ENCODE data around the gene NPR2. TPM values are rescaled to one million over a fixed set of nuclear protein-coding genes. Genes with fewer than 3 reads are reported as not detected.

NPR2 gene
- total RNA-seq, 1 experiment from 2014 or later, result 12.5 TPM

GRCh38 chr9:35847792-35848572, 56.6 kb downstream of the NPR2 start:
- Histone ChIP-seq H3K56ac (ENCODE audit: insufficient read length, low read depth, low read length) (no peak overlapping the region), H3K27me3 (ENCODE audit: insufficient read depth, low read length) (no peaks in the 10 kb centered on the region; the same call in 1 of the 2 replicates), H3K18ac (ENCODE audit: insufficient read length, low read depth, low read length) (no peak overlapping the region), H2AK5ac (ENCODE audit: insufficient read length, low read length) (no peak overlapping the region), H3K9ac (ENCODE audit: extremely low read depth, insufficient read length, low read length) (no peak overlapping the region), H3K23me2 (ENCODE audit: insufficient read length, low read depth, low read length, poor library complexity, severe bottlenecking) (peaks cover 7% of the 10 kb centered on the region), H3K4me2 (ENCODE audit: insufficient read depth, insufficient read length, low read length) (no peak overlapping the region), H3K79me2 (ENCODE audit: insufficient read depth, low read length) (no peaks in the 10 kb centered on the region), H2AFZ (ENCODE audit: low read length) (no peak overlapping the region), H4K91ac (ENCODE audit: insufficient read length, low read depth, low read length) (no peak overlapping the region), H4K20me1 (ENCODE audit: control insufficient read depth, insufficient read depth, insufficient read length) (no peaks in the 10 kb centered on the region), H3T11ph (ENCODE audit: low read length) (no peak overlapping the region), H2BK15ac (ENCODE audit: low read depth, low read length) (no peak overlapping the region), H3K23ac (ENCODE audit: insufficient read length, low read depth, low read length) (no peak overlapping the region), H2BK12ac (ENCODE audit: insufficient read length, low read depth, low read length) (no peak overlapping the region), H3K14ac (ENCODE audit: insufficient read depth, low read length) (no peak overlapping the region), H3K4me1 (ENCODE audit: insufficient read depth, low read length) (peaks cover 14% of the 10 kb centered on the region; the same call in 1 of the 2 replicates), H3K9me3 (ENCODE audit: control insufficient read depth, low read depth, low read length) (no peaks in the 10 kb centered on the region), H4K5ac (ENCODE audit: insufficient read length, low read depth, low read length) (no peak overlapping the region), H3K27ac (ENCODE audit: insufficient read length, low read depth, low read length) (no peak overlapping the region), H3K4ac (ENCODE audit: low read depth, low read length) (no peak overlapping the region), H2BK5ac (ENCODE audit: insufficient read length, low read length) (no peak overlapping the region), H3K79me1 (ENCODE audit: insufficient read depth, low read depth, low read length, poor library complexity, severe bottlenecking) (no peaks in the 10 kb centered on the region), H4K8ac (replicated peaks; ENCODE audit: insufficient read length, low read depth, low read length) (no peak overlapping the region), H2BK20ac (ENCODE audit: low read depth, low read length, poor library complexity, severe bottlenecking) (no peak overlapping the region), H2BK120ac (ENCODE audit: low read depth, low read length, poor library complexity, severe bottlenecking) (no peak overlapping the region)
- H3K27me3 Mint-ChIP-seq (ENCODE audit: low read depth), result peaks cover 17% of the 10 kb centered on the region
- H3K9me3 Mint-ChIP-seq, result no peaks in the 10 kb centered on the region
- peaks cover 26% of the 10 kb centered on the region in 2 experiments for H3K4me1 Mint-ChIP-seq
- no peak for DNase-seq
- no peak for TF ChIP-seq CTCF (conservative IDR thresholded peaks at IDR 0.05)
- no CpG with 5 or more reads among the region's 4 CpGs for WGBS (ENCODE audit: extremely low coverage, insufficient read length, low lambda C conversion rate)
- H3K4me3 Mint-ChIP-seq, result no peak overlapping the region
- no peak overlapping the region; a peak in 1 of 7 replicates for H3K27ac Mint-ChIP-seq
- peaks cover 1 to 17% (median 8%) of the 10 kb centered on the region in 3 experiments; a peak in 5 of 7 replicates for H3K36me3 Mint-ChIP-seq (ENCODE audit: insufficient read depth in 1 of 3, low read depth in 3 of 3)
